Subcutaneous adipose tissue (tissue), 4 donors: ENCODE results near the gene MUC5AC. TPM values are rescaled to one million over a fixed set of nuclear protein-coding genes. Genes with fewer than 3 reads are reported as not detected.

Experiments used
- CTCF ChIP-seq: fragments of 450-650 bp; IDR thresholded peaks from one replicate; pipeline ENCODE4 v1.5.1; 2016; ENCODE audit warnings: low read depth, mild to moderate bottlenecking, control low read depth, antibody characterized with exemption, moderate library complexity
- total RNA-seq, 4 donors: library from RNA; depleted of rRNA; stranded (reverse); fragments of >200 nt; gene quantifications; one replicate each; pipeline ENCODE4 v1.1.0, GENCODE V29; 2016

Gene MUC5AC
- total RNA-seq, 4 donors from 2014 or later = not detected

- no peak for TF ChIP-seq CTCF
Observed at GRCh38 chr11:1171223-1171984, 13.7 kb downstream of the MUC5AC start.

- no peak for TF ChIP-seq CTCF
Observed at GRCh38 chr11:1171985-1172728, 14.4 kb downstream of the MUC5AC start.

- TF ChIP-seq CTCF = no peak
Observed at GRCh38 chr11:1172729-1173117, 15.0 kb downstream of the MUC5AC start.

GRCh38 chr11:1174441-1175370, 17.0 kb downstream of the MUC5AC start:
- no peak for TF ChIP-seq CTCF

GRCh38 chr11:1175461-1176223, 17.9 kb downstream of the MUC5AC start:
- TF ChIP-seq CTCF = no peak

- no peak for TF ChIP-seq CTCF
Observed at GRCh38 chr11:1176224-1177019, 18.7 kb downstream of the MUC5AC start.
